HepG2 (cell line): ENCODE measurements around the gene NMT2. TPM values are rescaled to one million over a fixed set of nuclear protein-coding genes. Genes with fewer than 3 reads are reported as not detected.

Experiments used
- AKNA ChIP-seq: sonication (generic); formaldehyde crosslinking; IDR thresholded peaks from 2 replicates; pipeline ENCODE4 v1.4.0; 2020; ENCODE audit warnings: missing genetic modification reagents, borderline replicate concordance
- GLMP ChIP-seq: sonication (generic); formaldehyde crosslinking; IDR thresholded peaks from 2 replicates; pipeline ENCODE4 v1.9.0; 2021; ENCODE audit warnings: missing genetic modification reagents, mild to moderate bottlenecking, borderline replicate concordance
- HIVEP1 ChIP-seq: sonication (generic); formaldehyde crosslinking; IDR thresholded peaks from 2 replicates; pipeline ENCODE4 v1.4.0; 2020; ENCODE audit warnings: mild to moderate bottlenecking, missing genetic modification reagents
- IKZF4 ChIP-seq: sonication (generic); formaldehyde crosslinking; IDR thresholded peaks from 2 replicates; pipeline ENCODE4 v1.5.1; 2020; ENCODE audit warnings: borderline replicate concordance, mild to moderate bottlenecking, low read depth, missing genetic modification reagents; ENCODE audit errors: not compliant biosample characterization
- IRF9 ChIP-seq: sonication (generic); formaldehyde crosslinking; IDR thresholded peaks from 2 replicates; pipeline ENCODE4 v1.8.0; 2022; ENCODE audit warnings: missing genetic modification reagents, mild to moderate bottlenecking, borderline replicate concordance
- MED13 ChIP-seq: sonication (generic); formaldehyde crosslinking; IDR thresholded peaks from 2 replicates; pipeline ENCODE4 v1.5.0; 2020; ENCODE audit warnings: missing genetic modification reagents
- MTA1 ChIP-seq: sonication (generic); formaldehyde crosslinking; IDR thresholded peaks from 2 replicates; pipeline ENCODE4 v1.4.0; 2020; ENCODE audit warnings: missing genetic modification reagents, mild to moderate bottlenecking, borderline replicate concordance
- MYNN ChIP-seq: sonication (generic); formaldehyde crosslinking; IDR thresholded peaks from 2 replicates; pipeline ENCODE4 v1.4.0; 2020; ENCODE audit warnings: mild to moderate bottlenecking, low read depth, missing genetic modification reagents
- RBAK ChIP-seq: sonication (generic); formaldehyde crosslinking; IDR thresholded peaks from 2 replicates; pipeline ENCODE4 v1.5.1; 2020; ENCODE audit warnings: mild to moderate bottlenecking, missing genetic modification reagents
- ZNF501 ChIP-seq: sonication (generic); formaldehyde crosslinking; IDR thresholded peaks from 2 replicates; pipeline ENCODE4 v1.5.1; 2020; ENCODE audit warnings: mild to moderate bottlenecking, moderate library complexity, missing genetic modification reagents
- ZNF547 ChIP-seq: sonication (generic); formaldehyde crosslinking; IDR thresholded peaks from 2 replicates; pipeline ENCODE4 v1.5.1; 2020; ENCODE audit warnings: mild to moderate bottlenecking, missing genetic modification reagents
- ZNF564 ChIP-seq: sonication (generic); formaldehyde crosslinking; IDR thresholded peaks from 2 replicates; pipeline ENCODE4 v1.8.1; 2023; ENCODE audit warnings: mild to moderate bottlenecking, missing genetic modification reagents
- ZNF687 ChIP-seq: sonication (generic); formaldehyde crosslinking; IDR thresholded peaks from 2 replicates; pipeline ENCODE4 v1.5.1; 2020; ENCODE audit warnings: mild to moderate bottlenecking, missing genetic modification reagents, moderate library complexity
- polyA plus RNA-seq, 8 experiments: library from polyadenylated mRNA; depleted of rRNA in 3 of 8; stranded (reverse) in 7 of 8; unstranded in 1 of 8; fragments of >200 nt; fragmentation: Illumina TruSeq in 4 of 8; extraction: Trizol in 4 of 8; gene quantifications; 2 replicates each; pipeline versions ENCODE4 v1.2.1 to v1.2.3, GENCODE V29; 2011 to 2016; ENCODE audit warnings: low read depth in 4 of 8, missing spikeins in 1 of 8, mixed read lengths in 1 of 8; ENCODE audit not compliant: insufficient read depth in 1 of 8
- total RNA-seq, 5 experiments: library from RNA; depleted of rRNA; stranded (reverse); fragments of >200 nt; fragmentation: Illumina TruSeq; extraction: Trizol; gene quantifications; 2 replicates each; pipeline ENCODE4 v1.2.3, GENCODE V29; 2016; ENCODE audit warnings: low read depth in 1 of 5

Gene NMT2
- total and polyA plus RNA-seq, 2 of the 13 experiments (the other 11 are each of a cell fraction or from before 2014, with no cell fraction given) = 10.1 to 23.8 TPM

- TF ChIP-seq MYNN (CRISPR knock-in tag) (no peak), MED13 (CRISPR knock-in tag) (peak; percentile 27; the same call in 1 of the 2 replicates), ZNF564 (CRISPR knock-in tag) (peak; percentile 73; the same call in 1 of the 2 replicates), HIVEP1 (CRISPR knock-in tag) (no peak), ZNF501 (peak; percentile 97), MTA1 (CRISPR knock-in tag) (peak; percentile 80; the same call in 1 of the 2 replicates), RBAK (CRISPR knock-in tag) (no peak), ZNF687 (peak; percentile 97), GLMP (CRISPR knock-in tag) (no peak), IKZF4 (CRISPR knock-in tag) (peak; percentile 98), IRF9 (CRISPR knock-in tag) (peak; percentile 81; the same call in 1 of the 2 replicates), AKNA (peak; percentile 87; the same call in 1 of the 2 replicates), ZNF547 (CRISPR knock-in tag) (peak; percentile 98)
Observed at GRCh38 chr10:15097011-15097812, 71.3 kb downstream of the NMT2 start, which contains the start of gene RPP38 (continued).
